HFF-Myc (cell line): ENCODE data around the gene NEURL1.

ENCODE experiments used
- DNase-seq: peaks from one replicate; pipeline ENCODE4 v3.0.0-alpha.2; 2011; ENCODE audit warnings: low read depth; ENCODE audit errors: extremely low read depth
- H3K4me3 ChIP-seq: replicated peaks from 2 replicates; pipeline ENCODE4 v1.5.1; 2011; ENCODE audit warnings: low read depth, mild to moderate bottlenecking, control low read depth, low read length
- CTCF ChIP-seq: IDR thresholded peaks from 2 replicates; pipeline ENCODE4 v1.5.1; 2012; ENCODE audit warnings: mild to moderate bottlenecking, low read depth, low read length, control low read depth; ENCODE audit errors: missing control alignments

NEURL1 gene

DNA sequence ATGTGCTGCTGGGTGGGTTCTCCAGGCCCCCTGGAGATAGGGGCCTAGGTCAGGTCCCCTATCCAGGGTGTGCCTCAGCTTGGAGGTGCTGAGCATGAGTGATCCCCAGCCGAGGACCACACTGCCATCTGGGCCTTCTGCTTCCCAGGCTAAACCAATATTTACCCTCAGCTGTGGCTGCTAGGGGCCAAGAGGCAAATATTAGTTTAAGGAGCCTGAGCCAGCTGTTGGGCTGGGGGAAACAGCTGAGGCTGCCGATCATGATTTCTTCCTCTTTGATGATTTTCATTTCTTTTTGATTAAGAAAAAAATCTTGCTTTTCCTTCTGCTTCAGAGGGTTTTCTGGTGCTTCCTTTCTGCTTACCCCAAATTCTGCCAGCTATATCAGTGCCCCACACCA, 83.4 kb downstream of the NEURL1 start:
- TF ChIP-seq CTCF = no peak
- no peak for DNase-seq
- no peak overlapping the region for H3K4me3 ChIP-seq

DNA sequence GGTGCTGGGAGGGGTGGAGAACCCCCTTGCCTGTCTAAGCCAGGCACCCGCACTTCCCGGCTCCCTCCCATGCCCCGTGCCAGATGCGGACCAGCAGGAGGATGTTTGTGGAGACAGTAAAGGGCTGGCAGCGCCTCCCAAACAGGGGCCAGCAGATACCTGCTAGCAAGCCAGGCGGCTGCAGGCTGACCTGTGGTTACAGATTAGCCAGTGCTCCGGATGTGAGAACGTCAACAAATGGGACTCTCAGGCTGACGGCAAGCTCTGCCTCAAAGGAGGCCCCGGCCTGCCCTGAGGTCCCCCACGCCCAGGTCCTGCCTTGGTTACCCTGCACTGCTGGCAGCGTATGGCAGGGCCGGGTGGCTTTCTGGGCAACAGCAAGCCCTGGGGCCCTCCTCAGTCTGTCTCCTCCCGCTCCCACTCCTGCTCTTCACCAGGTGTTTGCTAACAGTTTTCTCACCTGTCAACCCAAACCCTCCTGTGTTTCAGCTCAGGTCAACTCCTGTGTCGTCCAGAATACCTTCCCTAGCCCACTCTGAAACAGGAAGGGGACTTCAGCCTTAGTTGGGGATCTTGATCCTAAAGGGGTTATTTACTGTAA, 85.4 kb downstream of the NEURL1 start:
- TF ChIP-seq CTCF = no peak
- no peak overlapping the region for H3K4me3 ChIP-seq
- DNase-seq = no peak

- DNase-seq = no peak
- TF ChIP-seq CTCF = no peak
- H3K4me3 ChIP-seq = no peak overlapping the region
These were observed 86.5 kb downstream of the NEURL1 start for GRCh38 chr10:103580011-103580410.

- DNase-seq = no peak
- no peak for TF ChIP-seq CTCF
- H3K4me3 ChIP-seq = no peak overlapping the region
These were observed 86.9 kb downstream of the NEURL1 start for GRCh38 chr10:103580430-103580829.

GRCh38 chr10:103581499-103581898, 88.0 kb downstream of the NEURL1 start:
- no peak for TF ChIP-seq CTCF
- DNase-seq = no peak
- H3K4me3 ChIP-seq = no peak overlapping the region

- no peak overlapping the region for H3K4me3 ChIP-seq
- DNase-seq = no peak
- no peak for TF ChIP-seq CTCF
These were observed 89.0 kb downstream of the NEURL1 start for GRCh38 chr10:103582331-103583123.
